ENCODE data around the gene TAF6L.

TAF6L gene

GRCh38 chr11:62787005-62787759, 16.0 kb downstream of the TAF6L start, which contains the start of gene TMEM179B:
TMEM179B (plus strand) TSS chr11:62787402; CDS start chr11:62787432, 30 bp downstream.
- no peaks in the 10 kb centered on the region for H3K9me3 ChIP-seq (ENCODE audit: insufficient read depth, low read length)
- H3K36me3 ChIP-seq (ENCODE audit: insufficient read depth, insufficient read length, low read length), result peaks cover 63% of the 10 kb centered on the region
- H3K9ac ChIP-seq (ENCODE audit: insufficient read length, low read depth), result peak within 1 kb of the TSS; percentile 93
- no peak for TF ChIP-seq SUZ12 (IDR thresholded peaks at IDR 0.05; ENCODE audit: extremely low read depth, insufficient read depth, insufficient read length)
- TF ChIP-seq YY1 (IDR thresholded peaks at IDR 0.05; ENCODE audit: insufficient read depth, insufficient read length), result peak; percentile 73
- TF ChIP-seq ZNF274 (IDR thresholded peaks at IDR 0.05; ENCODE audit: low read depth, low read length), result no peak
- DNase-seq (ENCODE audit: low read depth, low spot score), result peak; percentile 99
- peak within 1 kb of the TSS; percentile 89 for H3K4me3 ChIP-seq (ENCODE audit: insufficient read length, low read depth)
- peaks cover 3% of the 10 kb centered on the region for H3K4me1 ChIP-seq (ENCODE audit: insufficient read depth, insufficient read length)
- no peaks in the 10 kb centered on the region for H3K27me3 ChIP-seq (ENCODE audit: insufficient read depth, insufficient read length)

DNA sequence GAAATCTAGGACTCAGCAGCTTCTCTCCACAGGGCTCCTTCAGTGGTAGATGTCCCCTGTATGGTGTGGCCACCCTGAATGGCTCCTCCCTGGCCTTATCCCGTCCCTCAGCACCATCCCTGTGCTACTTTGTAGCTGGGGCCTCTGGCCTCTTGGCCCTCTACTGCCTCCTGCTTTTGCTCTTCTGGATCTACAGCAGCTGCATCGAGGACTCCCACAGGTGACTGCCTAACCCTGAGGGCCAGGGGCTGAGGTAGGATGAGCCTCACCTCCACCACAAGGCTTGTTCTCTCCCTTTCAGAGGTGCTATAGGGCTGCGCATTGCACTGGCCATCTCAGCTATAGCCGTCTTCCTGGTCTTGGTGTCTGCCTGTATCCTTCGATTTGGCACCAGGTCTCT, 17.8 kb downstream of the TAF6L start:
- Histone ChIP-seq H3K9me3 (ENCODE audit: insufficient read depth, low read length) (no peaks in the 10 kb centered on the region), H3K4me3 (ENCODE audit: insufficient read length, low read depth) (no peak overlapping the region), H3K4me1 (ENCODE audit: insufficient read depth, insufficient read length) (peaks cover 3% of the 10 kb centered on the region), H3K27me3 (ENCODE audit: insufficient read depth, insufficient read length) (no peaks in the 10 kb centered on the region), H3K9ac (ENCODE audit: insufficient read length, low read depth) (no peak overlapping the region), H3K36me3 (ENCODE audit: insufficient read depth, insufficient read length, low read length) (peaks cover 66% of the 10 kb centered on the region)
- TF ChIP-seq YY1 (IDR thresholded peaks at IDR 0.05; ENCODE audit: insufficient read depth, insufficient read length), result no peak
- no peak for TF ChIP-seq SUZ12 (IDR thresholded peaks at IDR 0.05; ENCODE audit: extremely low read depth, insufficient read depth, insufficient read length)
- no peak for TF ChIP-seq ZNF274 (IDR thresholded peaks at IDR 0.05; ENCODE audit: low read depth, low read length)
- DNase-seq (ENCODE audit: low read depth, low spot score), result no peak

- no peak overlapping the region for H3K9ac ChIP-seq (ENCODE audit: insufficient read length, low read depth)
- H3K4me3 ChIP-seq (ENCODE audit: insufficient read length, low read depth), result no peak overlapping the region
- H3K27me3 ChIP-seq (ENCODE audit: insufficient read depth, insufficient read length), result no peaks in the 10 kb centered on the region
- no peaks in the 10 kb centered on the region for H3K9me3 ChIP-seq (ENCODE audit: insufficient read depth, low read length)
- TF ChIP-seq SUZ12 (IDR thresholded peaks at IDR 0.05; ENCODE audit: extremely low read depth, insufficient read depth, insufficient read length) (no peak), ZNF274 (IDR thresholded peaks at IDR 0.05; ENCODE audit: low read depth, low read length) (no peak), YY1 (IDR thresholded peaks at IDR 0.05; ENCODE audit: insufficient read depth, insufficient read length) (no peak)
- H3K36me3 ChIP-seq (ENCODE audit: insufficient read depth, insufficient read length, low read length), result peaks cover 69% of the 10 kb centered on the region
- peaks cover 3% of the 10 kb centered on the region for H3K4me1 ChIP-seq (ENCODE audit: insufficient read depth, insufficient read length)
- no peak for DNase-seq (ENCODE audit: low read depth, low spot score)
Observed at GRCh38 chr11:62789576-62789975, 18.4 kb downstream of the TAF6L start.

DNA sequence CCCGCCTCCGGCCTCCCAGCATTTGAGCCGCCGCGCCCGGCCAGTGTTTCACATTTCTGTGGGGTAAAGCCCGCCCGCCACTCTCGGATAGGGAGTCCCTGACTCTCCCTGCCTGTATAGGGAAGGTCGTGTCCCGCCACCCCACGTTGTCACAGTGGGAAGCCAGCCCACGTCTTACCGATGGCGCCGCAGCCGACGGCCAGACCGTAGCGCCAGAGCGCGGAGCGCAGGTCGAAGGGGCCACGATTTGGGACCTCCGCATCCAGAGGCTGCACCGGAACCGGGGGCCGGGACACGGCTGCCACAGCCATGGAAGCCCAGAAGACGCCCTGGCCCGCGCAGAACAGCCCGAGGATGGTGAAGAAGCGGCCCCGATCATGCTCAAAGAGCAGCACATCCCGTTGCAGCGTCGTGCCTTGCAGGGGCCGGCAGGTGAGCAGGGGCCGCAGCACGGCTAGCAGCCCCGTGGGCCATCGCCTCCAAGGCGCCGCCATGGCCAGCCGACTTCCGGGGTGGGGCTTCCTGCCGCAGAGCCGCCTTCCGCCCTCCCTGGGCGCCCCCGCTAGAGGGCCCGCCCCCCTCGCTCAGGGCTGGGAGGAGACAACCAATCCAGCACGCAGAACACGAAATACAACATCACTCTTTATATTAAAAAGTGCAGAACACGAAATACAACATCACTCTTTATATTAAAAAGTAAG, 20.5 kb downstream of the TAF6L start, which contains the start of gene TMEM223:
Gene TMEM223 (minus strand): TSS at position 506 of the 701 bp plus-strand sequence. CDS start 12 bp downstream, at position 494.
- H3K9me3 ChIP-seq (ENCODE audit: insufficient read depth, low read length), result no peaks in the 10 kb centered on the region
- H3K27me3 ChIP-seq (ENCODE audit: insufficient read depth, insufficient read length), result no peaks in the 10 kb centered on the region
- H3K36me3 ChIP-seq (ENCODE audit: insufficient read depth, insufficient read length, low read length), result peaks cover 74% of the 10 kb centered on the region
- peak within 1 kb of the TSS; percentile 98 for H3K4me3 ChIP-seq (ENCODE audit: insufficient read length, low read depth)
- DNase-seq (ENCODE audit: low read depth, low spot score), result peak; percentile 74
- TF ChIP-seq SUZ12 (IDR thresholded peaks at IDR 0.05; ENCODE audit: extremely low read depth, insufficient read depth, insufficient read length) (no peak), YY1 (IDR thresholded peaks at IDR 0.05; ENCODE audit: insufficient read depth, insufficient read length) (peak; percentile 66)
- H3K9ac ChIP-seq (ENCODE audit: insufficient read length, low read depth), result peak within 1 kb of the TSS; percentile 99
- H3K4me1 ChIP-seq (ENCODE audit: insufficient read depth, insufficient read length), result peaks cover 3% of the 10 kb centered on the region

- peaks cover 79% of the 10 kb centered on the region for H3K36me3 ChIP-seq (ENCODE audit: insufficient read depth, insufficient read length, low read length)
- no peaks in the 10 kb centered on the region for H3K27me3 ChIP-seq (ENCODE audit: insufficient read depth, insufficient read length)
- H3K4me1 ChIP-seq (ENCODE audit: insufficient read depth, insufficient read length), result peaks cover 3% of the 10 kb centered on the region
- DNase-seq (ENCODE audit: low read depth, low spot score), result no peak
- no peak for TF ChIP-seq SUZ12 (IDR thresholded peaks at IDR 0.05; ENCODE audit: extremely low read depth, insufficient read depth, insufficient read length)
- no peak for TF ChIP-seq YY1 (IDR thresholded peaks at IDR 0.05; ENCODE audit: insufficient read depth, insufficient read length)
- no peak for TF ChIP-seq ZNF274 (IDR thresholded peaks at IDR 0.05; ENCODE audit: low read depth, low read length)
- H3K9ac ChIP-seq (ENCODE audit: insufficient read length, low read depth), result peak overlapping the region; percentile 66
- peak overlapping the region; percentile 98 for H3K4me3 ChIP-seq (ENCODE audit: insufficient read length, low read depth)
- H3K9me3 ChIP-seq (ENCODE audit: insufficient read depth, low read length), result no peaks in the 10 kb centered on the region
Observed at GRCh38 chr11:62792202-62792575, 21.0 kb downstream of the TAF6L start.

- Histone ChIP-seq H3K36me3 (ENCODE audit: insufficient read depth, insufficient read length, low read length) (peaks cover 92% of the 10 kb centered on the region), H3K4me3 (ENCODE audit: insufficient read length, low read depth) (no peak overlapping the region), H3K27me3 (ENCODE audit: insufficient read depth, insufficient read length) (no peaks in the 10 kb centered on the region), H3K4me1 (ENCODE audit: insufficient read depth, insufficient read length) (peaks cover 3% of the 10 kb centered on the region), H3K9ac (ENCODE audit: insufficient read length, low read depth) (no peak overlapping the region), H3K9me3 (ENCODE audit: insufficient read depth, low read length) (no peaks in the 10 kb centered on the region)
- DNase-seq (ENCODE audit: low read depth, low spot score), result no peak
- TF ChIP-seq YY1 (IDR thresholded peaks at IDR 0.05; ENCODE audit: insufficient read depth, insufficient read length) (no peak), ZNF274 (IDR thresholded peaks at IDR 0.05; ENCODE audit: low read depth, low read length) (no peak), SUZ12 (IDR thresholded peaks at IDR 0.05; ENCODE audit: extremely low read depth, insufficient read depth, insufficient read length) (no peak)
Observed at GRCh38 chr11:62794201-62794775, 23.1 kb downstream of the TAF6L start.

DNA sequence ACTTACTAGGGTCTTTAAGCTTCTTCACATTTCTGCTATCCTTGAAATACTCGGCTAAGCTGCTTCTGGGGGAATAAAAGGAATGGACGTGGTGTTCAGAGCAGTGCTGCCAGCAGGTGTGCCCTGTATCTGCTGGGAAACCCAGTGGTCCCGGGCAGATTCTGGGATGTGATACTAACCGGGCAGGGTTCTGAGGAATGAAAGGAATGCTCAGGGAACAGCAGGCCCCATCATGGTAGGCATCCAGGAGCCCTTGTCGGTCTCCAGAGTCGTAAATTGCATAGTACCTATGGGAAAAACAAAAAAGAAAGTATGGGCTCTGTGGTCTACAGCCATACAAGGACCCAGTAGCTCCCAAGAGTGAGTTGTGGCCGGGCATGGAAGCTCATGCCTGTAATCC, 25.1 kb downstream of the TAF6L start:
- Histone ChIP-seq H3K36me3 (ENCODE audit: insufficient read depth, insufficient read length, low read length) (peaks cover 93% of the 10 kb centered on the region), H3K9me3 (ENCODE audit: insufficient read depth, low read length) (no peaks in the 10 kb centered on the region), H3K4me3 (ENCODE audit: insufficient read length, low read depth) (no peak overlapping the region), H3K9ac (ENCODE audit: insufficient read length, low read depth) (no peak overlapping the region), H3K27me3 (ENCODE audit: insufficient read depth, insufficient read length) (no peaks in the 10 kb centered on the region), H3K4me1 (ENCODE audit: insufficient read depth, insufficient read length) (no peaks in the 10 kb centered on the region)
- TF ChIP-seq YY1 (IDR thresholded peaks at IDR 0.05; ENCODE audit: insufficient read depth, insufficient read length) (no peak), SUZ12 (IDR thresholded peaks at IDR 0.05; ENCODE audit: extremely low read depth, insufficient read depth, insufficient read length) (no peak), ZNF274 (IDR thresholded peaks at IDR 0.05; ENCODE audit: low read depth, low read length) (no peak)
- DNase-seq (ENCODE audit: low read depth, low spot score), result no peak
